Ovary (tissue), 9 donors: ENCODE data around the gene MYO1B. TPM values are rescaled to one million over a fixed set of nuclear protein-coding genes. Genes with fewer than 3 reads are reported as not detected.

Experiments used
- DNase-seq, 5 donors: peaks; one replicate each; pipeline ENCODE4 v3.0.0-alpha.2; 2019 to 2020
- H3K27ac ChIP-seq, 2 donors: fragments of 200-600 bp; one replicate each; pipeline versions ENCODE4 v1.5.1 to v1.8.0; 2019 to 2022
- H3K27me3 ChIP-seq: fragments of 200-600 bp; one replicate; pipeline ENCODE4 v1.8.0; 2022
- H3K36me3 ChIP-seq: fragments of 200-600 bp; sonication (generic); one replicate; pipeline ENCODE4 v1.5.1; 2019
- H3K4me1 ChIP-seq: one replicate; pipeline ENCODE4 v1.8.1; 2013; ENCODE audit warnings: mild to moderate bottlenecking, moderate library complexity; ENCODE audit not compliant: insufficient read depth
- H3K4me3 ChIP-seq: fragments of 200-600 bp; sonication (generic); one replicate; pipeline ENCODE4 v1.5.1; 2017
- H3K9me3 ChIP-seq, 2 donors: fragments of 200-600 bp in 1 of 2; sonication (generic) in 1 of 2; one replicate each; pipeline versions ENCODE4 v1.5.1 to v1.8.1; 2013 to 2019; ENCODE audit warnings: mild to moderate bottlenecking in 1 of 2, moderate library complexity in 1 of 2
- EP300 ChIP-seq: sonication (generic); formaldehyde crosslinking; IDR thresholded peaks from one replicate; pipeline ENCODE4 v1.6.1; 2017; ENCODE audit warnings: antibody characterized with exemption
- POLR2A ChIP-seq: fragments of 450-650 bp; IDR thresholded peaks from one replicate; pipeline ENCODE4 v1.6.1; 2017; ENCODE audit warnings: antibody characterized with exemption, mild to moderate bottlenecking, moderate library complexity
- WGBS, 3 donors: extraction: QIAGEN DNeasy Blood & Tissue Kit in 1 of 3; methylation state at CpG; one replicate each; pipeline versions ENCODE4 v1.1.5 to v1.1.7; 2013 to 2017; 5-methylcytosine and 5-hydroxymethylcytosine counted together
- intact Hi-C, 4 donors: fragments of 100-400 bp; cut with DNase I; formaldehyde crosslinking; loops; one replicate each; pipeline versions ENCODE4 v1.11.0 to v1.15.1; 2022 to 2023
- polyA plus RNA-seq, 2 donors: library from polyadenylated mRNA; stranded (reverse); fragments of 200-250 nt in 1 of 2; fragments of 350-450 nt in 1 of 2; fragmentation: Illumina TruSeq in 1 of 2; extraction: RNeasy Lipid Tissue Mini Kit (QIAGEN cat#74804) in 1 of 2; gene quantifications; one replicate each; pipeline ENCODE4 v1.2.3, GENCODE V29; 2013 to 2014
- total RNA-seq, 7 donors: library from RNA; depleted of rRNA in 2 of 7; stranded (reverse); fragments of >200 nt in 2 of 7; fragmentation: NEBNext Ultra II Directional in 3 of 7; extraction: Animal tissue kit (Norgen Biotek cat#: 25700) in 3 of 7; gene quantifications; one replicate each; pipeline versions ENCODE4 v1.1.0 to v1.2.4, GENCODE V29; 2016 to 2023
- TF ChIP-seq, protein P1 (sequence below), 3 donors: fragments of 450-650 bp in 2 of 3; fragments of 200-600 bp in 1 of 3; IDR thresholded peaks; one replicate each; pipeline versions ENCODE4 v1.5.1 to v1.8.0; 2016 to 2022; ENCODE audit warnings: antibody characterized with exemption in 3 of 3, mild to moderate bottlenecking in 1 of 3
- donor health status: DM: no; HTN: no; CAD: no; lungs with moderate emphysema.
- donor health status: DM: no; HTN: no; CAD: no.
- donor health status: Bipolar disorder and iron deficiency.
- donor health status: DM: yes; HTN: yes; CAD: no.
- donor health status: DM: no; HTN: no; CAD: no.
- donor health status: DM: yes; HTN: yes; CAD: no.

MYO1B gene
- total and polyA plus RNA-seq, 9 donors, result 15.8 to 34.7 (median 27.3) TPM

DNA sequence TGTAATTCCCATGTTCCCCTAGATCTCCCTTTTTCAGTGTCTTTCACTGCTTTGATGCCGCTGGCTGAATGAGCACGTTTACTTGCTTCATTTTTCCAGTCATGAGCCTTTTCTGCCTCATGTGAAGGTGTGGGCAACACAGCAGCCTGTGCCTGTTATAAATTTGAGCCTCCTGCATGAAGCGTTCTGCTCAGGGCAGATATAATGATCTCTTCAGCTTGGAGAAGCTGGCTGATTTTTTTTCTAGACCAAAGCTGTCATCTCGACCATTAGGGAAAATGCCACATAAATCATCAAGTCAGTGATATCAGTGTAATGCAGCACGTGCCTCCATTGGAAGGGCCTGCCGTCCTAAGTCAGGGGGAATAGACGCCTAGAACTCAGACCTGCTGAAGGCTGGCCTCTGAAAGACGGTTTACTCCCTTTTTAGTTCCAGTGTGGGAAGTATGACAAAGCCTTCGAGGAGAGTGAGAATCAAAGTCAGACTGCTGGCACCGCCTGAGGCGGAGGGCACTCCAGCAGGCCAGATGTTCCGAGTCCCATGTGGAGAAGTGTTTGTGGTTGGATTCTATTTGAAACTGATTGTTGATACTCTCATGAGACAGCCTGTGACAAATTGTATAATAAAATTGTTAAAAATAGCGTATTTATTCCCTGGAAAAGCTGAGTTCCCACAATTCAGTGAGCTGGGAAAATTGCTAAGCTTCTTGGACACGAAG, 196.5 kb downstream of the MYO1B start:
- DNase-seq, result no peak
- TF ChIP-seq POLR2A (no peak), EP300 (no peak)
- TF ChIP-seq, protein P1, sequence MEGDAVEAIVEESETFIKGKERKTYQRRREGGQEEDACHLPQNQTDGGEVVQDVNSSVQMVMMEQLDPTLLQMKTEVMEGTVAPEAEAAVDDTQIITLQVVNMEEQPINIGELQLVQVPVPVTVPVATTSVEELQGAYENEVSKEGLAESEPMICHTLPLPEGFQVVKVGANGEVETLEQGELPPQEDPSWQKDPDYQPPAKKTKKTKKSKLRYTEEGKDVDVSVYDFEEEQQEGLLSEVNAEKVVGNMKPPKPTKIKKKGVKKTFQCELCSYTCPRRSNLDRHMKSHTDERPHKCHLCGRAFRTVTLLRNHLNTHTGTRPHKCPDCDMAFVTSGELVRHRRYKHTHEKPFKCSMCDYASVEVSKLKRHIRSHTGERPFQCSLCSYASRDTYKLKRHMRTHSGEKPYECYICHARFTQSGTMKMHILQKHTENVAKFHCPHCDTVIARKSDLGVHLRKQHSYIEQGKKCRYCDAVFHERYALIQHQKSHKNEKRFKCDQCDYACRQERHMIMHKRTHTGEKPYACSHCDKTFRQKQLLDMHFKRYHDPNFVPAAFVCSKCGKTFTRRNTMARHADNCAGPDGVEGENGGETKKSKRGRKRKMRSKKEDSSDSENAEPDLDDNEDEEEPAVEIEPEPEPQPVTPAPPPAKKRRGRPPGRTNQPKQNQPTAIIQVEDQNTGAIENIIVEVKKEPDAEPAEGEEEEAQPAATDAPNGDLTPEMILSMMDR (IDR thresholded peaks at IDR 0.05), result no peak

DNA sequence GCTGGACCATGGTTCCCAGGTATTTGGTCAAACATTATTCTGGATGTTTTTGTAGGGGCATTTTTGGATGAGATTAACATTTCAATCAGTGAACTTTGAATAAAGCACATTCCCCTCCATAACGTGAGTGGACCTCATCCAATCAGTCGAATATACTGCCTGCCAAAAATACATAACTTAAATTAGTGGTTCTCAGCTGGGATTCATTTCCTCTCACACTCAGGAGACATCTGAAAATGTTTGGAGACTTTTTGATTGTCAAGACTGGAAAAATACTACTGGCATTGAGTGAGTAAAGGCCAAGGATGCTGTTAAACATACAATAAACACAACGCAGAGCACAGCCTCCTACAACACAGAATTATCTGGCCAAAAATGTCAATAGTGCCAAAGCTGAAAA, 198.2 kb downstream of the MYO1B start:
- DNase-seq, result no peak
- intact Hi-C loops, result no loop called here
- no peaks in the 10 kb centered on the region for H3K4me1 ChIP-seq
- H3K27ac ChIP-seq, result no peak overlapping the region
- H3K36me3 ChIP-seq, result no peaks in the 10 kb centered on the region
- no peak overlapping the region for H3K4me3 ChIP-seq
- H3K9me3 ChIP-seq, result no peaks in the 10 kb centered on the region
- 16 to 24% (median 17%) methylated on average over 3 of the region's 3 CpGs for WGBS, 3 donors
- TF ChIP-seq EP300 (no peak), POLR2A (no peak)
- TF ChIP-seq, protein P1 (IDR thresholded peaks at IDR 0.05), result no peak
- no peaks in the 10 kb centered on the region for H3K27me3 ChIP-seq

More for the DNA sequence above, 196.5 kb downstream of the MYO1B start:
- no peaks in the 10 kb centered on the region for H3K27me3 ChIP-seq
- no peak overlapping the region for H3K4me3 ChIP-seq
- no peaks in the 10 kb centered on the region for H3K9me3 ChIP-seq
- no peak overlapping the region for H3K27ac ChIP-seq
- H3K36me3 ChIP-seq, result no peaks in the 10 kb centered on the region
- 36 to 45% (median 39%) methylated on average over 14 of the region's 14 CpGs for WGBS, 3 donors
- H3K4me1 ChIP-seq, result no peaks in the 10 kb centered on the region
- intact Hi-C loops, result no loop called here

DNA sequence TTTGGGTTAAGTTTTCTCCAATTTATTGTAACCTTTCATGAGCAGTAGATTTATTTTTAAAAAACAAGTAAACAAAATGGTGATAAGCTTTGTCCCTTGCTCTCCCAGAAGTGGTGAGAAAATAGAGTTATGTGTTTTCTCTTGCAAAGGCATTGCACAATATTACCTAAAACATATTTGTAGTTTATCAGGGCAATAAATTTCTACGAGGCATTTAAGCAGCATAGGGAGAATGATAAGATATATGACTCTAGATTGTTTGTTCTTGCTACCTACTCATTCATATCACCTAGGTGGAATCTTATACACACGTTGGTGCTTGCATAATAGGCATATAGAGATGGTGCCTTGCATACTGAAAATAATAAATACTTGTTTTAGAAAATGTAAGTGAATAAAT, 201.7 kb downstream of the MYO1B start:
- Histone ChIP-seq H3K36me3 (no peaks in the 10 kb centered on the region), H3K4me1 (no peaks in the 10 kb centered on the region), H3K27ac (no peak overlapping the region), H3K27me3 (no peaks in the 10 kb centered on the region), H3K9me3 (no peaks in the 10 kb centered on the region), H3K4me3 (no peak overlapping the region)
- intact Hi-C loops, result no loop called here
- 14 to 21% (median 19%) methylated on average over 2 of the region's 2 CpGs for WGBS, 3 donors
- DNase-seq, result no peak
- TF ChIP-seq EP300 (no peak), POLR2A (no peak)
- TF ChIP-seq, protein P1 (IDR thresholded peaks at IDR 0.05), result no peak

DNA sequence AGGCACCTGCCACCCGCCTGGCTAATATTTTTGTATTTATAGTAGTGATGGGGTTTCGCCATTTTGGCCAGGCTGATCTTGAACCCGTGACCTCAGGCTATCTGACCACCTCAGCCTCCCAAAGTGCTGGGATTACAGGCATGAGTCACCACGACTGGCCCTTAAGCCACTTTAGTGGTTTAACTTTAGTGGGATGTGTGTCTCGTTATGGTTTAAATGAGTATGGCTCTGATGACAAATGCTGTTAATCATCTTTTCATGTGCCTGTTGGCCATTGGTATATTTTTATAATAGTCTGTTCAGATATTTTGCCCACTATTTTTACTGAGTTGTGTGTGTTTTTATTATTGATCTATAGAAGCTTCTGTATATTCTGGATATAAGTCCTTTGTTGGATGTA, 205.9 kb downstream of the MYO1B start:
- Histone ChIP-seq H3K27ac (no peak overlapping the region), H3K27me3 (no peaks in the 10 kb centered on the region), H3K9me3 (no peaks in the 10 kb centered on the region), H3K4me1 (no peaks in the 10 kb centered on the region), H3K36me3 (no peaks in the 10 kb centered on the region), H3K4me3 (no peak overlapping the region)
- TF ChIP-seq POLR2A, result no peak
- TF ChIP-seq EP300, result no peak
- TF ChIP-seq, protein P1 (IDR thresholded peaks at IDR 0.05), result no peak
- WGBS, 3 donors, result 77 to 94% (median 89%) methylated on average over 5 of the region's 5 CpGs
- intact Hi-C loops, result no loop called here
- no peak for DNase-seq
